CD4-positive, alpha-beta T cell treated with Interleukin-10 for 1 hour (primary cell): ENCODE measurements around the gene SORD.
"Not testable (repeated sequence)": the region's sequence is repeated elsewhere in the genome, so short reads cannot be mapped to it uniquely, and the experiment has no call there.

Experiments
- DNase-seq: peaks from one replicate; pipeline ENCODE4 v3.0.0-alpha.2; 2020

The SORD gene

DNA sequence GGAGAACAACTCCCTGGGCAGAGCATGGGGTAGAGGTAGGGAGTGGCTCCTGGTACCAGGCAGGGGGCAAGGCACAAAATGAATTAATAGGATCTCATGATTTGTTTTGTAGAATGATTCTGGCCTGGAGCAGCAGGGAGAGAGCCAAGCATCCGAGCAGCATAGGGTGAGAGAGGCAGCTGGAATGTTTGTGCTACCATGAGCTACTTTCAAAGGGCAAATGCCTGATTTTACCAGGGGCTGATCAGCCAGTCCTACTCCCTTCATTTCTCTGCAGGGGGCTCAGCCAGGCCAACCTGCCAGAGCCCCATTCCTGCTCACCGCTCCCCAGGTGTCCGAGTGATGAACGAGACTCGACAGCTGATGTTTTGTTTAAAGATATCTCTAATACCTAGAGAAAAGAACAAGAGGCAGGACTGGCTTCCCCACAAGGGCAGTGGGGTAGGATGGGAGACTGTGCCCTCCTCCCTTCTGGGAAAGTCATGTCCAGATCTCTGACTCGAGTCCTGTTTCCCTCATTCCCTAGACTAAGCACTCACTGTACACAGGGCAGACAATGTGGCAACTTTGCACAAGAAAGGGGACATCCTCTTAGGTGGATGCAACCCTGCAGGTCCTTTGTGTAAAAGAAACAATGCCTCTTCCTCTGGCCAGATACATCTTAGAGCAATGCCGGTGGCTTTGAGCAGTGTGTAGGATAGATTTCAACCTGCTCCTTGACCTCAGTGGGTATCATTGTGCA is 78.1 kb downstream of the SORD start:
- no peak for DNase-seq

DNA sequence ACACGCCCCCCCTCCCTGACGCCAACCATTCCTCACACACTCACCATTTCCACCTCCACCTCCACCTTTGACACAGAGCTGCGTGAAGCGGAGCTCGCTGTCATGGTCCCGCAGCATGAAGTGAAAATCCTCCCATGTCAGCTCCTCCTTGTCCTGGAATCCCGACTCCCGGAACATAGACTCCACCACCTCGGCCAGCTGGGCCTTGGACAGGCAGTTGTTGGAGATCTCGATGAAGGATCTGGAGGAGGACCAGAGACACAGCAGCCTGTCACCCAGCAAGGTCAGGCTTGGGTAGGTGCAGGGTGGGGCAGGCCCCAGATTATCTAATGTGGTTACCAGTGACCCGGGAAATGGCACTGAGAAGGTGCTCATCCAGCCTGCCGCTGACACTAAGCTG is 78.8 kb downstream of the SORD start:
- no peak for DNase-seq

DNA sequence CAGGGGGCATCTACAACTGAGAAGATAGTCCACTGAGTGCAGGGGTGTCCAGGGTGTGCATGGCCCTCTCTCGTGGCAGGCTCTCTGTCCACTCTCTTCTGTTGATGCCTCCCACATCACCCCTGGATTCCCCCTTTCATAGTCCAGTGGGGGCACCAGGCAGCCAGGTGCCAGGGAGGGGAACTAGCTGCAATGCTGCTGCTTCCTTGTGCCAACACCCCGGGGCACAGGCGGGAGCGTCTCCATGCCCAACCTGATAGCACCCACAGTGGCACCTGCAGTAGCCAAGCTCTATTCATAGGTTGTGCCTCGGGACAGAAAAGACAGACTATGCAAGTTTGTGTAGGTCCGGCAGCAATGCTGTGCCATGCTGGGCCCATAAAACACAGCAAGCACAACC is 79.2 kb downstream of the SORD start:
- DNase-seq = no peak

DNA sequence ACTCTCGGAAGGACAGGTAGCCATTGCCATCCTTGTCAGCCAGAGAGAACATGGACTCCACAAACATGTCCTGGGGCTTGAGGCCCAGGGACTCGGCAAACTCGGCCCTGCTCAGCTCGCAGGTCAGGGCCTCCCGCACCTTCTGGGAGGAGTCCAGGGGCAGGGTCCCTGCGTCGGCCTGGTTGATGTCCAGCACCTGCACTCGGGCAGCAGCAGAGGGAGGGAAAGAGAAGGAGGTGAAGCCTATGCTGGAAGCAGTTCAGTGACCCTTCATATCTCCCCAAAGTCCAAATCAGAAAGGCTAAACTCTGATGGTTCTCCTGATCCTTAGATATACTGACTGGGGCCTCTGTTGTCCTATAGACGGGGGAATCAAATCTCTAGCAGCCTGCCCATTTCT is 81.2 kb downstream of the SORD start:
- not testable (repeated sequence) for DNase-seq

DNA sequence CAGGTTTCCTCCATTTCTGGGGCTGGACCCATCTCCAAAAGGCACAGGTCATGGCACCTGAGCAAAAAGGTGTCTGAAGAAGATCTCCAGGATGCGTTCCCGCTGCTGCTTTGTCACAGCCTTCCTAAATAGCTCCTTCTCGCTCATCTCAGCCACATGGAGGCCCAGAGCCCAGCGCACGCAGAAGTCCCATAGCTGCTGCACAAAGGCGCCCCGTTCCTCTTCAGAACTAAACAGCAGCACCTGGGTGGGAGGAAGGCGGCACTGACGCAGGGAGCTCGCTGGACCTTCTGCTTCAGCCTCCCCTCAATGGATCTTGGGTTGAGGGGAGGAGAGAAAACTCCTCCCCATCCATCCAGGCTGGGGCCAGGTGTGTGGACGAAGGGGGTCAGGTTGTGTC is 82.6 kb downstream of the SORD start:
- DNase-seq = no peak

DNA sequence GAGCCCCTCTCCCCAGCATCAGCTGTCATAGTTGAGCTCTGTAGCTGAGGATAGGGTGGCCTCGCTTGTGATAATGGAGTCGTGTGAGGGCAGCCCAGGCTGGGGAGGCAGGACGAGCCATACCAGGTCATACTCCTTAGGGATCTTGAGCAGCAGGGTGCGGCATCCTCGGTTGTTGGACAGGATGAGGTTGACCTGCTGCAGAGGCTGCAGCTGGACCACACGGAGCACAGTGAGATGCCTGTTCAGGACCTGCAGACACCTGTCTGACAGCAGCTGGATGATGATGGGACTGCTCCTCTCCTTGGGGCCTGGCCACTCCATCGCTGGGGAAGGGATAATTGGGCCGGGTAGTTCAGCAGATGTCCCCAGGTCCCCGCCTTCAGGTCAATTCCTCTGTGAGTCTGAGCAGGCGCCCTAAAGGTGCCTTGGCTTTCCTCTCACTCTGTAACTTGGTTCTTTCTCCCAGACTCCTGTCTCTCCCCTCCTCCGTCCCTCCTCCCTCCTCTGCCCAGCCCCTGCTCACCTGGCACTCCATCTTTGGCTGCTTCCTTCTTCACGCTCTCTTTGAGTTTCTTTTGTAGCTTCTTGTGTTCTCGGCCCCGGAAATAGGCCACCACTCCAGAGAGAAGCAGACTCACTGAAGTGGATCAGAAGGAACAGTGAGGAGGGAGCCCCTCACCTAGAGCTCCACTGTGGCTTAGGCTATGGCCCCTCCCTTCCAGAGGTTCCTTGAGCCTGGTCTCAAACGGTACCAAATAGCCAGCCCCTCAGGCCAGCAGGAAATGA is 83.2 kb downstream of the SORD start:
- no peak for DNase-seq

DNA sequence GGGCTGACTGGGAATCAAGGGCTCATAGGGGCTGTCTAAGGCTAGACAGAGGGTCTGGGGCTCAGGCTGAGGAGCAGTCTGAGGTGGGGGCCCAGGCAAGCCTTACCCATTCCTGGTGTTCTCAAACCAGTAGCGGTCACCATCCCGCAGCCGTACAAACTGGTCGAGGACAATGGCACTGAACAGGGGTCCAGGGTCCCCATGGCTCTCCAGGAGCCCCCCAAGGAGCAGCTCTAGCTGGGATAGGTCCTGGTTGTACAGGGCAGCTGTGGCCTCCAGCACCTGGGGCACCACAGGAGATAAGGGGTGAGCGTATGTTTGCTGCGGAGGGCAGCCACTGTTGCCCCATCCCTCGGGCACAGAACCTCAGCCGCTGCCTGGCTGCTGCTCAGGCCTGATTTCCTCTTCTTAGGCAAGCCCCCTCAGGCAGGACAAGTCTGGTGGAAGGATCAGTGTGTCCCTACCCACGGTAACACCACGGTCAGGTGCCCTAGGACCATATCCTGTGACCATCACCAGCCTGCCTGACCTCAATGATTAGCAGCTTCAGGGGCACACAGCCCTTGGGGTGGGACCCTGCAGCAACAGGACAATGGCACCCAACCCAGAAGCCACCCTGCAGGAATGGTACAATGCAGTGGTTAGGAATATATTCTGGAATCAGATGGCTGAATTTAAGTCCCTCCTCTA is 85.1 kb downstream of the SORD start:
- no peak for DNase-seq

DNA sequence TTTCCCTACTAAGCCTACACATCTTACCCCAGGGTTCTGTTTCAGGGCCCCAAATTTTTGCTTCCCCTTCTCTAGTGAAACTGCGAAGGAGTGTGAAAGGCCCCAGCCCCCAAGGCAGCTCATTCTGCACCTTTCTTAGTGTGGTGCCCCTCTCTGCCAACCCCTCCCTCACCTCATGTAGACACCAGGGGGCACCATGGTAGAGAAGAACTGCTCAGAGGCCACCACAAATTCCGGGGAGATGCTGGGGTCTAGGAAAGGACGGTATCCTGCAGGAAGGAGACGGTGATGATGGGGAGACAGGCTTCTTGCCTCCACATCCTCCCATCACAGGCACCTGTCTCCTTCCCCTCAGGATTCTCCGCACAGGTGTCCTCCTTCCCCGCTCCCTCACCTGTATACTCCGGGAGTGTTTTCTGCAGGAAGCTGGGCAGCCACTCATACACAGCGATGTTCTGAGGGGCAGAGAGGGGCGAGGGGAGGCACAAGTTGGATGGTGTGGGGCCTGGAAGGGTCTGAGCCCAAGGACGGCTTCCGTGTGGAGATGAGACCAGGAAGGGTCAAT is 87.3 kb downstream of the SORD start:
- DNase-seq = no peak

DNA sequence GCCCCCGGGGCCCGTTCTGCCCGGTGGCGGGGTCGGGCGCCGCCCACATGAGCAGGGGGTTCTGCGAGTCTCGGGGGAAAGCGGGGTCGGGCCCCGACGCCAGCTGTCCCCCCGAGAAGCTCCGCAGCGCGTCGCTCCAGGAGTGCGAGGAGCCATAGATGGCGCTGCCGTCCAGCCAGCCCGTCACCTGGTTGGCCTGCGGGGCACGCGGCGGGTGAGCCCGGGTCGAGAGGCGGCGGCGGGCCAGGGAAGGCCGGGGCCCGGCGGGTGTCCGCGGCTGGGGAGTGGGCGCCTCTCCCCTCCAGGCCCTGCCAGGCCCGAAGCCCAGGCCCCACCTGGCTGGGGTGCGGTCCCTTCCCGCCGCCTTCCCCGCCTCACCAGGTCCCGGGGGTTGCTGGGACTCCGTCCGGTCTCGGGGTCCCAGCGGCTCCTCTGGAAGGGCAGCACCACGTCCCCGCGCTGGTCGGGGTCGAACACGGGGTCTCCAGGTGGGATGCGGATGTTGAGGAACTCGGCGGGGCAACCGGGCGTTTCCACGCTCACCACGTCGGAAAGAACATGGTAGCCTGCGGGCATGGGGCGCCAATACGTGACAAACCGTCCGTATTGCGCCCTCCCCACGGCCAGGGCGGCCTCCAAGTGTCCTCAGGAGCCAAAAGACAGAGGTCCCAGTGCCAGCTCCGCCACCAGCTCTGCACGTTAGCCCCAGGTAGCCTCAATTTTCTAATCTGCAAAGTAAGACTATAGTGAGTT is 88.6 kb downstream of the SORD start:
- DNase-seq = no peak

DNA sequence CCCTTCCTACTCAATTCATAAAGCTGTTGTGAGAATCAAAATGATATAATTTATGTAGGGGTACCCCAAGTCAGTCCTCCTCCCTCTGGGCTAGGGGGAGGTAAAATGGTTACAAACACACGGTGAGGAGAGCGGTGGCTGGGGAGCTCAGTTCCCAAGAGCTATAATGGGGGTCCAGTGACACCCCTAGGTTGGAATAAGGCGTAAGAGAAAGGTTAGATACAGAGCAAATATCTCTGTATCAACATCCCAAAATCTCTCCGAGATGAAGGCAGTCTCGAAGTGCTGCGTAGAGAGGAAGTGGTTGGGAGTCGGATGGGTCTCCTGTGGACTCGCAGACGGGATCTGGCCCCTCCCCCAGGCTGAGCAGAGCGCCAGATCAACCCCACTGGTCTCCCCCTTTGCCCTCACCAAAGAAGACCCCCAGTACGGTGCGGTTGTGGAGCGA is 89.2 kb downstream of the SORD start:
- no peak for DNase-seq

DNA sequence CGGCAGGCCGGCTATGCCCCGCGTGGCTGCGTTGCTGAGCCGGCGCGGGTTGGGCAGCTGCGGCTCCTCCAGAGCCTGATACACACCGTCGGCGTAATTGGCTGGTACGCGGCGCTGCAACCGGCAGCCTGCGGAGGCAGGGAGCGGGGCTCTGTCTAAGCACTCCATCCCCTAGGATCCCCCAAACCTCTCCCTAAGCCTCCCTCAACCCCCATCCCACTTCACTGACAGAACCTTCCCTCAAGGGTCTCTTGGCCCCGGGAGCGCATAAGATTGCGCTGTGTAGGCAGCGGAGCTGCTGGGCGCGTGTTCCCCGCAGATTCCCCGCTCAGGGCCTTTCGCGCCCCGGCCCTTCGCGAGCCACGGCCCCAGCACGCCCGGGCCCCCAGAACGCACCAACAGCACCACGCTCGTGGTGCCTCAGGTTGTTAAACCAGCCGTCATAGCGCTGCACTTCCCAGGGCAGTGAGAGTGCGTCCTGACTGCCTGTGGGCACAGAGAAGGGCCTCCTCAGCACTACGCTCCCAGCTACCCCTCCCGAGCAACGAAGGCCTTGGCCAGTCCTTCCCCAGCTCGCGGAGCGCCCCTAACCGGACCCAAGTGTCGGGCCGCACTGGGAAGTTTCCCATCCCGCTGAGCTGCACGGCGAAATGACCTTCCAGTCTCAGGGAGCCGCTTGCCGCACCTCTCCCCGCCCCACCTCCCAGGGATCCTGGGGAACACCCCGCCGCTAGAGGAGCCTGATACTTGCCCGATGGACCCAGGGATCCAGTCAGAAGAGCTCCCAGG is 89.8 kb downstream of the SORD start:
- no peak for DNase-seq

DNA sequence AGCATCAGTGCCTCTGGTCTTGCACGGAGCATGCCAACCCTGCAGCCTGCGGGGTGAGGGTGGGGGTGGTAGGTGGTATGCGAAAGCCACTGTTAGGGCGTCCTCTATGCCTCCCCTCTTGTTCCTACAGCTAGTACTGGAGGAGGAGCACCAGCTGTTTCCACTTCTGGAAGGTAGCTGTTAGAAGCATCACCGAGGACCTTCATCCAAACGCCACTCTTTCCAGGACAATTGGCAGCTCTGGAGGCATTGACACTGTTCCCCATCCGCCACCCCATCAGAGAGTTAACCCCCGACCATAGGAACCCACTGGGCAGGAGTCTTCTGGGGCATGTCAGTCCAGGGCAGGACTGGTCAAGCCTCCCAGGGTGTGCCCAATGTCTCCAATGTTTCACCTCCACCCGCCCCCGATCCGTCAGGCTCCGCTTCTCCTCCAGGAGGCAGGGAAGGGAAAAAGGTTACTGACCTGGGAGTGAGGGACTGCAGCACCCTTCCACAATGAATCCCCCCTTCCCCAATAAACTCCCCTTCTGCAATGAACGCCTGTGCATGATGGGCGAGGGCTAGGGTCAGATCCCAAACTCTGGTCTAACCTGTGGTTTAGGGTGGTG is 90.5 kb downstream of the SORD start:
- DNase-seq = no peak

DNA sequence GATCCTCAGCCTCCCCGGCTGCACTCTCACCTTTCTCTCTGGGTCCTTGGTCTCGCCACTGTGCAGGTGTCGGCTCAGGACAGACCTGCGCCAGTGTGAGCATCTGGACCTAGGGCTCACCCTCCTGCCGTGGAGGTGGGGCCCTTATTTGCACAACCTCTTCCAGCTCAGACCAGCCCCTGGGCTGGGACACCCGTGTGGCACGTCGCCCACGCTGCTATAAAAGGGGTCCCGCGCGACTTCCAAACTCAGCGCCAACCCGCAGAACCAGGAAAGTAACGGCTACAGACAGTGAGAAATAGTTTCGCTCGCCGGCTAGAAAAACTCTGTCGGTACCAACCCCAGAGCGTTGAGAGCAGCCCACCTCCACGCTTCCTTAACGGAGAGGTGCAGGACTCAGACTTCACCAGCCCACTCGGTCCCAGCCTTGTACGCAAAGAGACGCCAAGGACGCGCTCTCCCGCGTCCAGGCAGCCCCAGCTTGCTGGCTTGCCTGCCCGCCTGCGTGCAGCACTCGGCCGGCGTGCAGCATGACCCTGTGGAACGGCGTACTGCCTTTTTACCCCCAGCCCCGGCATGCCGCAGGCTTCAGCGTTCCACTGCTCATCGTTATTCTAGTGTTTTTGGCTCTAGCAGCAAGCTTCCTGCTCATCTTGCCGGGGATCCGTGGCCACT is 91.2 kb downstream of the SORD start, which contains the start of the genes DUOX2 and DUOXA2:
Gene DUOX2, minus strand, starts transcription at position 97 of the 675 bp plus-strand sequence. CDS start 761 bp downstream, outside the sequence.
Gene DUOXA2, plus strand, starts transcription at position 251 of the 675 bp plus-strand sequence. Its CDS starts 280 bp downstream, at position 531.
- no peak for DNase-seq

DNA sequence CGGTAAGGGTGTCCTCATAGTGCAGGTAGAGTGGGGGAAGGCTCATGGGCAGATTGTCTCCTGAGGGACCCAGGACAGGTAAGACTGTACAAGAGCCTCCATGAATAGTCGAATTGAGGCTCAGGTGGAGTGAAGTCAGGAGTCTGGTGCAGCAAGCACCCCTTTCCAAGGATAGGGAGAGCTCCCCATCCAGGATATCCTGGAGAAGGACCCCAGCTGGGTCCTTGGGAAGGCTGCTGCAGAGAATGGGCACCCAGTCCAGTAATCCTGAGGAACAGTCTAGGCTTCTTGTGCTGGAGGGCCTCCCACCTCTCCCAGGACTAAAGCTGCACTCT is 91.7 kb downstream of the SORD start:
- DNase-seq = no peak

DNA sequence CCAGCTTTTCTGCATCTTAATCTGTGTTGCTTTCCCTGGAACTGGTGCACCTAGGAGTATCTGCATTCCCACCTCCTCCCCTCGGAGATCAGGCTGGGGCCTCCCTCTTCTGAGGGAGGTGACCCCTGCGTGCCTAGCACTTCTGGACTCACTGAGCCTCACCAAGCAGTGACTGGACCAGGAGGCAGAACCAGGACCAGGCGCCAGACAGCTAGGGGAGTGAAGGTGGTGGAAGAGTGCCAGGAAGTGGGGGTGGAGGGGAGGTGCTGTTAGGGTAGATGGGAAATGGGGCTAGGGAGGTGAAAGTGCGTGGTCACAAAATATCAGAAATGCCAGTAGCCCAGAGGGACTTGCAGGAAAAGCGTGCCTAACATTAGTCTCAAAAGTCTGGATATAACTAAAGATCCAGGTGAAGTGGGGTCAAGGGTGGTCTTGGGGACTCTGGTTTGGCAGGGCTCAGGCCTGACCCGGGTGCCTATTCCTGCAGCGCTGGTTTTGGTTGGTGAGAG is 92.4 kb downstream of the SORD start:
- no peak for DNase-seq

DNA sequence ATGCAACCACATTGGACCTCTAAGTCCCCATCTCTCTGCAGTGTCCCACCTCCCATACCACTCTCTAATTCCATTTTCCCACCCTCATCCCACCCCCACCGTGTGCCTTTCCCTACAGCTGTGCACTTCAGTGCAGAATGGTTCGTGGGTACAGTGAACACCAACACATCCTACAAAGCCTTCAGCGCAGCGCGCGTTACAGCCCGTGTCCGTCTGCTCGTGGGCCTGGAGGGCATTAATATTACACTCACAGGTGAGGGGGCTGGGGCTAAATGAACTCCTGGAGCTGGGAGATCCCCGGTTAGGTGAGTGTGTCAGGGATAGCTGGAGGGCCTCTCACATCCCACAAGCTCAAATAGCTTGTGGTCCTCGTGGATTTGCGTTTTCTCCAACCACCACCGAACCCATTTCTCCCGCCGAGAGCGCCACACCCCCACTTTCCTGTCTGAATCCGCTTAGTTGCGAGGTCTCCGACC is 93.0 kb downstream of the SORD start:
- no peak for DNase-seq

DNA sequence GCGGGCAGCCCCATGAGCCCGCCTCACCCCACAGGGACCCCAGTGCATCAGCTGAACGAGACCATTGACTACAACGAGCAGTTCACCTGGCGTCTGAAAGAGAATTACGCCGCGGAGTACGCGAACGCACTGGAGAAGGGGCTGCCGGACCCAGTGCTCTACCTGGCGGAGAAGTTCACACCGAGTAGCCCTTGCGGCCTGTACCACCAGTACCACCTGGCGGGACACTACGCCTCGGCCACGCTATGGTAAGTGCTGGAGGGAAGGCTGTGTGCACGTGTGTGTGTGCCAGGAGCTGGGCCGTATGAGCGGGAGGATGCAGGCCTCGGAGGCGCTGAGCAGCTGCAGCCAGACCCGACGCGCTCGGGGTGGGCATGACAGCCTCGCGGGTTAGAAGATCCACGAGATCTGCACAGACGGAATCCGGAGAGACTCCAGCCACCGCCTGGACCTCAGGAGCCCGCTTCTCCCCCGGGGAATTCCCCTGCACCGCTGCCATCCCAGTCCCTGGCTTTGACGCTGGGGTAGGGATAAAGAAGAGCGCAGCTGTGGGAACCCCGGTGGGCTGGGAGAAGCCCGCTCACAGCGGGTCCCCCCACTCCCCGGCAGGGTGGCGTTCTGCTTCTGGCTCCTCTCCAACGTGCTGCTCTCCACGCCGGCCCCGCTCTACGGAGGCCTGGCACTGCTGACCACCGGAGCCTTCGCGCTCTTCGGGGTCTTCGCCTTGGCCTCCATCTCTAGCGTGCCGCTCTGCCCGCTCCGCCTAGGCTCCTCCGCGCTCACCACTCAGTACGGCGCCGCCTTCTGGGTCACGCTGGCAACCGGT is 93.7 kb downstream of the SORD start:
- DNase-seq = no peak

DNA sequence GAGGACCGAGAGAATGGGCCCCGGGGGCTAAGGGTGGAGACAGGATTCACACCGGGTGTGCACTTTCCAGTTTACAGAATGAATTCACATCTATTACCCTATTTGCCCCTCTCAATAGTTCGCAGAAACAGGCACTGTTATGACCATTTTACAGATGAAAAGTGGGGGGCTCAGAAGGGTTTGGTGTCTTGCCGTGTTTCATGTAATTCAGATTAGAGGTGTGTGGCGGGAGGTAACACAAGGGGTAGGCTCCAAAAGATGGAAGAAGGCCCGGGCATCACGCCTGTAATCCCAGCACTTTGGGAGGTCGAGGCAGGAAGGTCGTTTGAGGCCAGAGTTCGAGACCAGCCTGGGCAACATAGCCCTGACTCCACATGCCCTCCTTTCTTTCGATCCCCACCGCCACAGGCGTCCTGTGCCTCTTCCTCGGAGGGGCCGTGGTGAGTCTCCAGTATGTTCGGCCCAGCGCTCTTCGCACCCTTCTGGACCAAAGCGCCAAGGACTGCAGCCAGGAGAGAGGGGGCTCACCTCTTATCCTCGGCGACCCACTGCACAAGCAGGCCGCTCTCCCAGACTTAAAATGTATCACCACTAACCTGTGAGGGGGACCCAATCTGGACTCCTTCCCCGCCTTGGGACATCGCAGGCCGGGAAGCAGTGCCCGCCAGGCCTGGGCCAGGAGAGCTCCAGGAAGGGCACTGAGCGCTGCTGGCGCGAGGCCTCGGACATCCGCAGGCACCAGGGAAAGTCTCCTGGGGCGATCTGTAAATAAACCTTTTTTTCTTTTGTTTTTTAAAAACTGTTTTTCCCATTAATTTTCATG is 94.5 kb downstream of the SORD start:
- DNase-seq = no peak
